H1 (cell line): ENCODE results near the gene TNFRSF14. TPM values are rescaled to one million over a fixed set of nuclear protein-coding genes. Genes with fewer than 3 reads are reported as not detected.

Experiments used
- CTCF ChIA-PET: fragments of 300-600 bp; sonication (Branson Sonifier 250); formaldehyde crosslinking; loops from one replicate; lab custom pipeline; 2021; ENCODE audit not compliant: partially characterized antibody; lab: Charles Lee
- POLR2A ChIA-PET: fragments of 300-600 bp; sonication (Branson Sonifier 250); formaldehyde crosslinking; loops from one replicate; lab custom pipeline; 2021; ENCODE audit warnings: inconsistent platforms; ENCODE audit not compliant: partially characterized antibody; lab: Charles Lee
- DNase-seq, 2 experiments: peaks; one replicate each; pipeline versions ENCODE4 v3.0.0 to v3.0.0-alpha.2; 2010 to 2022; ENCODE audit warnings: low spot score in 2 of 2, low read depth in 1 of 2, mixed read lengths in 1 of 2
- FAIRE-seq: peaks from 2 replicates; lab custom pipeline; 2011; peaks lifted over from hg19 to GRCh38; lab: Jason Lieb, UNC
- H2AFZ ChIP-seq: 2 replicates; pipeline ENCODE4 v1.8.1; 2012; ENCODE audit warnings: low read length, inconsistent platforms
- H2AK5ac ChIP-seq: 2 replicates; pipeline ENCODE4 v1.6.1; 2013; ENCODE audit warnings: low read depth, low read length
- H2BK120ac ChIP-seq: replicated peaks from 2 replicates; pipeline ENCODE3; 2013; ENCODE audit warnings: low read depth, low read length, inconsistent platforms
- H2BK12ac ChIP-seq: 2 replicates; pipeline ENCODE4 v1.6.1; 2013; ENCODE audit warnings: low read depth, low read length
- H2BK15ac ChIP-seq: 2 replicates; pipeline ENCODE4 v1.6.1; 2013; ENCODE audit warnings: low read length
- H2BK20ac ChIP-seq: 2 replicates; pipeline ENCODE4 v1.6.1; 2013; ENCODE audit warnings: low read length
- H2BK5ac ChIP-seq: 2 replicates; pipeline ENCODE4 v1.6.1; 2013; ENCODE audit warnings: low read depth, low read length
- H3K14ac ChIP-seq: 2 replicates; pipeline ENCODE4 v1.6.1; 2013; ENCODE audit warnings: inconsistent platforms; ENCODE audit not compliant: insufficient read length
- H3K18ac ChIP-seq: 2 replicates; pipeline ENCODE4 v1.6.1; 2013; ENCODE audit warnings: low read length; ENCODE audit errors: extremely low read depth
- H3K23ac ChIP-seq: 2 replicates; pipeline ENCODE4 v1.6.1; 2013; ENCODE audit warnings: inconsistent platforms; ENCODE audit not compliant: insufficient read length
- H3K23me2 ChIP-seq: 2 replicates; pipeline ENCODE4 v1.6.1; 2013; ENCODE audit warnings: low read depth, low read length
- H3K27ac ChIP-seq: 2 replicates; pipeline ENCODE4 v1.6.1; 2011; ENCODE audit warnings: low read depth, low read length, inconsistent platforms
- H3K27me3 ChIP-seq, 4 experiments: replicated peaks in 1 of 4; 1 replicate in 1 of 4; 2 replicates in 3 of 4; pipeline versions ENCODE4 v1.6.1 to v1.8.1; 2011 to 2013; ENCODE audit warnings: low read length in 3 of 4, mild to moderate bottlenecking in 3 of 4, inconsistent platforms in 2 of 4, mixed read lengths in 2 of 4, moderate library complexity in 1 of 4; ENCODE audit not compliant: control insufficient read depth in 3 of 4, insufficient read depth in 3 of 4; ENCODE audit errors: extremely low read depth in 1 of 4
- H3K36me3 ChIP-seq, 4 experiments: 2 replicates each; pipeline versions ENCODE4 v1.6.1 to v1.8.1; 2011 to 2013; ENCODE audit warnings: mild to moderate bottlenecking in 4 of 4, low read length in 3 of 4, moderate library complexity in 2 of 4, control low read depth in 1 of 4, inconsistent platforms in 1 of 4; ENCODE audit not compliant: insufficient read depth in 4 of 4, control insufficient read depth in 2 of 4
- H3K4ac ChIP-seq: replicated peaks from 2 replicates; pipeline ENCODE3; 2013; ENCODE audit warnings: low read length, low read depth, mixed read lengths, inconsistent platforms; ENCODE audit not compliant: insufficient read length
- H3K4me1 ChIP-seq, 4 experiments: replicated peaks in 1 of 4; 1 replicate in 1 of 4; 2 replicates in 3 of 4; pipeline versions ENCODE4 v1.6.1 to v1.8.1; 2011 to 2013; ENCODE audit warnings: low read length in 3 of 4, inconsistent platforms in 2 of 4, mixed read lengths in 1 of 4; ENCODE audit not compliant: insufficient read depth in 4 of 4, control insufficient read depth in 3 of 4
- H3K4me2 ChIP-seq, 2 experiments: 2 replicates each; pipeline versions ENCODE4 v1.6.1 to v1.8.1; 2011 to 2013; ENCODE audit warnings: low read depth in 2 of 2, low read length in 2 of 2, control low read depth in 1 of 2, inconsistent platforms in 1 of 2, mild to moderate bottlenecking in 1 of 2; ENCODE audit not compliant: insufficient read depth in 1 of 2
- H3K4me3 ChIP-seq, 4 experiments: fragments of 200-600, 300-600 bp in 1 of 4; sonication (generic), shearing (Covaris generic), sonication (Bioruptor Twin) in 1 of 4; 2 replicates each; pipeline versions ENCODE4 v1.5.1 to v1.8.1; 2011 to 2016; ENCODE audit warnings: low read length in 4 of 4, low read depth in 3 of 4, control low read depth in 2 of 4, inconsistent platforms in 2 of 4, mild to moderate bottlenecking in 2 of 4, mixed read lengths in 1 of 4, moderate library complexity in 1 of 4; ENCODE audit not compliant: insufficient read depth in 2 of 4; ENCODE audit errors: extremely low read depth in 1 of 4
- H3K56ac ChIP-seq: replicated peaks from 2 replicates; pipeline ENCODE3; 2013; ENCODE audit warnings: low read depth, mild to moderate bottlenecking, mixed read lengths, low read length, inconsistent platforms; ENCODE audit not compliant: insufficient read length
- H3K79me1 ChIP-seq: 2 replicates; pipeline ENCODE4 v1.6.1; 2013; ENCODE audit warnings: low read depth, low read length, control low read depth
- H3K79me2 ChIP-seq, 2 experiments: 2 replicates each; pipeline versions ENCODE4 v1.6.1 to v1.8.1; 2012 to 2013; ENCODE audit warnings: low read length in 2 of 2, mild to moderate bottlenecking in 2 of 2, inconsistent platforms in 1 of 2; ENCODE audit not compliant: insufficient read depth in 2 of 2, control insufficient read depth in 1 of 2
- H3K9ac ChIP-seq, 4 experiments: replicated peaks in 1 of 4; 1 replicate in 1 of 4; 2 replicates in 3 of 4; pipeline versions ENCODE4 v1.6.1 to v1.8.1; 2011 to 2013; ENCODE audit warnings: low read depth in 3 of 4, low read length in 3 of 4, control low read depth in 2 of 4, mild to moderate bottlenecking in 2 of 4, moderate library complexity in 2 of 4, inconsistent platforms in 1 of 4; ENCODE audit errors: extremely low read depth in 1 of 4
- H3K9me3 ChIP-seq, 2 experiments: 2 replicates each; pipeline versions ENCODE4 v1.6.1 to v1.8.1; 2012 to 2013; ENCODE audit warnings: mild to moderate bottlenecking in 2 of 2, moderate library complexity in 2 of 2, control low read depth in 1 of 2, inconsistent platforms in 1 of 2, low read depth in 1 of 2, low read length in 1 of 2, mixed read lengths in 1 of 2; ENCODE audit not compliant: insufficient read depth in 2 of 2
- H4K20me1 ChIP-seq, 2 experiments: replicated peaks in 1 of 2; 2 replicates each; pipeline versions ENCODE3 to v1.8.1; 2011 to 2013; ENCODE audit warnings: inconsistent platforms in 2 of 2, low read length in 2 of 2, mild to moderate bottlenecking in 1 of 2; ENCODE audit not compliant: insufficient read depth in 2 of 2, control insufficient read depth in 1 of 2
- H4K5ac ChIP-seq: 2 replicates; pipeline ENCODE4 v1.6.1; 2013; ENCODE audit warnings: low read length, low read depth, mixed read lengths, inconsistent platforms; ENCODE audit not compliant: insufficient read length
- H4K8ac ChIP-seq: 2 replicates; pipeline ENCODE4 v1.8.0; 2013; ENCODE audit warnings: mild to moderate bottlenecking, moderate library complexity, low read length, inconsistent platforms; ENCODE audit not compliant: insufficient read depth; ENCODE audit errors: extremely low read depth
- H4K91ac ChIP-seq: replicated peaks from 2 replicates; pipeline ENCODE3; 2013; ENCODE audit warnings: low read length, mixed read lengths, inconsistent platforms; ENCODE audit not compliant: insufficient read length
- RAD21 ChIP-seq, 2 experiments: IDR thresholded peaks in 1 of 2; conservative IDR thresholded peaks in 1 of 2; 2 replicates each; pipeline ENCODE4 v1.6.1; 2011; ENCODE audit warnings: low read depth in 2 of 2, low read length in 2 of 2, improper control_type of control experiment in 1 of 2, inconsistent platforms in 1 of 2, mild to moderate bottlenecking in 1 of 2, moderate library complexity in 1 of 2
- TAF1 ChIP-seq: IDR thresholded peaks from 2 replicates; pipeline ENCODE4 v1.6.1; 2011; ENCODE audit warnings: mild to moderate bottlenecking, low read depth, low read length
- WGBS, 2 experiments: shearing (Covaris generic) in 1 of 2; methylation state at CpG; one replicate each; pipeline versions ENCODE4 v1.1.6 to v1.1.7; 2013 to 2015; ENCODE audit warnings: low lambda C conversion rate in 2 of 2, mixed read lengths in 2 of 2, inconsistent platforms in 1 of 2, low coverage in 1 of 2, missing lambda C conversion rate in 1 of 2; ENCODE audit not compliant: insufficient replicate concordance in 2 of 2, insufficient coverage in 1 of 2, insufficient read length in 1 of 2; ENCODE audit errors: extremely low coverage in 1 of 2, missing lambda C conversion rate in 1 of 2; 5-methylcytosine and 5-hydroxymethylcytosine counted together
- polyA plus RNA-seq, 7 experiments: library from polyadenylated mRNA; depleted of rRNA in 3 of 7; stranded (reverse) in 5 of 7; unstranded in 2 of 7; fragments of >200 nt in 5 of 7; fragments of 200-250 nt in 2 of 7; gene quantifications; 1 replicate in 5 of 7; 2 replicates in 1 of 7; 4 replicates in 1 of 7; pipeline versions ENCODE4 v1.2.1 to v1.2.3, GENCODE V29; 2011 to 2013; ENCODE audit warnings: missing spikeins in 2 of 7, mixed read lengths in 2 of 7
- total RNA-seq: library from RNA; stranded (reverse); fragmentation: NEBNext Ultra II Directional; extraction: Animal tissue kit (Norgen Biotek cat#: 25700); gene quantifications from 2 replicates; pipeline ENCODE4 v1.2.1, GENCODE V29; 2021
- TF ChIP-seq, protein P1 (sequence below): IDR thresholded peaks from 2 replicates; pipeline ENCODE4 v1.6.1; 2012; ENCODE audit warnings: inconsistent platforms
- TF ChIP-seq, protein P2 (sequence below), 3 experiments: IDR thresholded peaks; 1 replicate in 2 of 3; 2 replicates in 1 of 3; pipeline versions ENCODE4 v1.5.1 to v1.6.1; 2011; ENCODE audit warnings: low read length in 3 of 3, mild to moderate bottlenecking in 3 of 3, inconsistent platforms in 2 of 3, low read depth in 1 of 3, moderate library complexity in 1 of 3; ENCODE audit not compliant: insufficient read depth in 1 of 3; ENCODE audit errors: control extremely low read depth in 1 of 3

The TNFRSF14 gene
- total and polyA plus RNA-seq, 2 of the 8 experiments (the other 6 are each of a cell fraction or from before 2014, with no cell fraction given), result 0.36 to 0.50 TPM

DNA sequence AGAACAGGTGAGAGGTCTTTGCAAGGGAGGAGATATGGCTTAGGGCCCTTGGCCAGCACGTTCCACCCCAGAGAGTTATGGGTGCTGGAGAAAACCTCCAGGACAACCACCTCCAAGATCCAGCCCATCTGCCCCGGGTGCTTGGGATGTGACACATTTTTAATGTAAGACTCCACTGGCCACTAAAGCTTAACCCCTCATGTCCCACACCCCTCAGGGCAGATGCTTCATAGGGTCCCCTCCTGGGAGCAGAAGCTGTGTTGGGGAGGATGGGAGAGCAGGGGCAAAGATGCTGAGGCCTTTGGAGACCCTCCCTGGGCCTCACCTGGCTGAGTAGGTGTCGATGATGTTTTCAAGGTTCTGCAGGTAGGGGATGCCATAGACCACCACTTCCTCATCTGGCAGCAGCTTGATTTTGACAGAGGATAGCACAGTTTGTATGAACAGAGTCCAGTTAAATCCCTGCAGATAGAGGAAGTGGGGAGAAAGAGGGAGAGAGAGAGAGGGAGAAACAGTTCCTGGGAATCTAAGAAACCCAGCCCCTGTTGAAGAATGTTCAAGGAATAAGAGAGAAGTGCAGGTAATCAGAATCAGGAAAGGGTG lies 42.3 kb downstream of the TNFRSF14 start:
- no peak overlapping the region for H3K56ac ChIP-seq
- H4K5ac ChIP-seq, result no peak overlapping the region
- no peak overlapping the region for H4K91ac ChIP-seq
- ChIA-PET POLR2A (no interaction called here), CTCF (interaction anchor here (0.6 kb wide), 1 partner anchor 30 kb away, joined by 3 read pairs; no protein-coding TSS in a partner anchor)
- no peak overlapping the region for H2BK15ac ChIP-seq
- FAIRE-seq, result no peak
- no peak overlapping the region for H3K23ac ChIP-seq
- no peak overlapping the region for H2BK20ac ChIP-seq
- 88% methylated on average over 3 of the region's 3 CpGs; no CpG with 5 or more reads in 1 of the 2 experiments for WGBS, 2 experiments
- no peak overlapping the region for H3K4me3 ChIP-seq
- no peak overlapping the region for H2BK120ac ChIP-seq
- no peak overlapping the region for H3K4ac ChIP-seq
- H3K27ac ChIP-seq, result no peak overlapping the region
- H2BK12ac ChIP-seq, result no peak overlapping the region
- no peak overlapping the region for H2BK5ac ChIP-seq
- no peaks in the 10 kb centered on the region for H3K36me3 ChIP-seq
- no peaks in the 10 kb centered on the region for H3K9me3 ChIP-seq
- H2AFZ ChIP-seq, result no peak overlapping the region
- no peaks in the 10 kb centered on the region for H4K20me1 ChIP-seq
- no peaks in the 10 kb centered on the region for H3K23me2 ChIP-seq
- H3K79me2 ChIP-seq, result no peaks in the 10 kb centered on the region
- no peak for DNase-seq
- no peak overlapping the region for H4K8ac ChIP-seq
- H3K27me3 ChIP-seq, result no peaks in the 10 kb centered on the region
- H3K4me1 ChIP-seq, result no peaks in the 10 kb centered on the region
- H2AK5ac ChIP-seq, result no peak overlapping the region
- no peak overlapping the region for H3K18ac ChIP-seq
- no peak overlapping the region for H3K14ac ChIP-seq
- peak; percentile 68 to 76 for TF ChIP-seq RAD21 (IDR thresholded peaks at IDR 0.05 in 1 of 2, conservative IDR thresholded peaks at IDR 0.05 in 1 of 2; ENCODE audit: low read depth in 2 of 2, low read length in 2 of 2)
- TF ChIP-seq, protein P1, sequence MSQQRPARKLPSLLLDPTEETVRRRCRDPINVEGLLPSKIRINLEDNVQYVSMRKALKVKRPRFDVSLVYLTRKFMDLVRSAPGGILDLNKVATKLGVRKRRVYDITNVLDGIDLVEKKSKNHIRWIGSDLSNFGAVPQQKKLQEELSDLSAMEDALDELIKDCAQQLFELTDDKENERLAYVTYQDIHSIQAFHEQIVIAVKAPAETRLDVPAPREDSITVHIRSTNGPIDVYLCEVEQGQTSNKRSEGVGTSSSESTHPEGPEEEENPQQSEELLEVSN, result no peak
- TF ChIP-seq, protein P2, sequence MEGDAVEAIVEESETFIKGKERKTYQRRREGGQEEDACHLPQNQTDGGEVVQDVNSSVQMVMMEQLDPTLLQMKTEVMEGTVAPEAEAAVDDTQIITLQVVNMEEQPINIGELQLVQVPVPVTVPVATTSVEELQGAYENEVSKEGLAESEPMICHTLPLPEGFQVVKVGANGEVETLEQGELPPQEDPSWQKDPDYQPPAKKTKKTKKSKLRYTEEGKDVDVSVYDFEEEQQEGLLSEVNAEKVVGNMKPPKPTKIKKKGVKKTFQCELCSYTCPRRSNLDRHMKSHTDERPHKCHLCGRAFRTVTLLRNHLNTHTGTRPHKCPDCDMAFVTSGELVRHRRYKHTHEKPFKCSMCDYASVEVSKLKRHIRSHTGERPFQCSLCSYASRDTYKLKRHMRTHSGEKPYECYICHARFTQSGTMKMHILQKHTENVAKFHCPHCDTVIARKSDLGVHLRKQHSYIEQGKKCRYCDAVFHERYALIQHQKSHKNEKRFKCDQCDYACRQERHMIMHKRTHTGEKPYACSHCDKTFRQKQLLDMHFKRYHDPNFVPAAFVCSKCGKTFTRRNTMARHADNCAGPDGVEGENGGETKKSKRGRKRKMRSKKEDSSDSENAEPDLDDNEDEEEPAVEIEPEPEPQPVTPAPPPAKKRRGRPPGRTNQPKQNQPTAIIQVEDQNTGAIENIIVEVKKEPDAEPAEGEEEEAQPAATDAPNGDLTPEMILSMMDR (IDR thresholded peaks at IDR 0.05; ENCODE audit: control extremely low read depth in 1 of 3, insufficient read depth in 1 of 3, low read depth in 1 of 3, low read length in 3 of 3), result peak; percentile 39 to 40 (median 39); a peak in 3 of 4 replicates
- no peak for TF ChIP-seq TAF1
- TF ChIP-seq, all 59 proteins: peak for 2
- no peaks in the 10 kb centered on the region for H3K79me1 ChIP-seq
- no peak overlapping the region for H3K4me2 ChIP-seq
- no peak overlapping the region for H3K9ac ChIP-seq
